HG02885 (cell line): ENCODE data around the gene SPC25.
"Not testable (repeated sequence)": the region's sequence is repeated elsewhere in the genome, so short reads cannot be mapped to it uniquely, and the experiment has no call there.

ENCODE experiments used
- ATAC-seq: cut with Tn5 transposase; IDR thresholded peaks from one replicate; pipeline ENCODE4 v1.9.1; 2021; ENCODE audit warnings: mild to moderate bottlenecking; ENCODE audit not compliant: unreplicated experiment, poor library complexity

SPC25 gene, protein sequence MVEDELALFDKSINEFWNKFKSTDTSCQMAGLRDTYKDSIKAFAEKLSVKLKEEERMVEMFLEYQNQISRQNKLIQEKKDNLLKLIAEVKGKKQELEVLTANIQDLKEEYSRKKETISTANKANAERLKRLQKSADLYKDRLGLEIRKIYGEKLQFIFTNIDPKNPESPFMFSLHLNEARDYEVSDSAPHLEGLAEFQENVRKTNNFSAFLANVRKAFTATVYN

DNA sequence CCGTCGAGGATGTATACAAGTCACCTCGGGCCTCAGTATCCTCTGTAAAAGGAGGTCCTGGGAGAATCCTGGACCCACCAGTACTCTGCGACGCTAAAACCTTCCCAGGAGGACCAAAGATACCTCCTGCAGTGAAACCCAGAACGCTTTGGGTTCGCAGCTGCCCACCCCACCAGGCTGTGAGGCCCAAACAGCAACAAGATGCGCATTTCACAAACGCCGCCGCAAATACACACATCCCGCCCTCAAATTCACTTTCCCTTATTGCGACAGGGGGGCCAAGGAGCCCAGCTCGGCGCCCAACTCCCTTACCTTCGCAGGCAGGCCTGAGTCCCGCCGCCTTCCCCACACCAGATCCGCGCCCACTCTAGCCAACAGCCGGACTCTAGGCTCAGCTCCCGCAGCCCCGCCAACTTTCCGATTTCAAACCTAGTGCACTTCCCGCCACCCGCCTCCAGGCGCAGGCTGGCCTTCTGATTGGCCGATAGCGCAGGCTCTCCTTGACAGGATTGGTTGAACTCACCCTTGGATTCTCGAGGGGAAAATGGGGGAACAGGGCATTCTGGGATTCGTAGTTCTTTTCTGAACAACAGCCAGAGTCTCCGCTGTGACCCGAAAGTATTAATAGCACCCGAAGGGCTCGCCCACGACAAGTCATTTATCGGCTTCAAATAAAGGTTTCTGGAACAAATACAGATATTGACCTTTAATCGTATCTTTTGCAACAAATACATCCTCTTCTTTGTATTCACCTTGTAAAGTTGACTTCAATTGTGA, at the start of gene SPC25:
TSS of gene SPC25 (minus strand) at position 425 of the 777 bp plus-strand sequence. CDS start 911 bp downstream, outside the sequence.
- ATAC-seq, result peak; percentile 100

DNA sequence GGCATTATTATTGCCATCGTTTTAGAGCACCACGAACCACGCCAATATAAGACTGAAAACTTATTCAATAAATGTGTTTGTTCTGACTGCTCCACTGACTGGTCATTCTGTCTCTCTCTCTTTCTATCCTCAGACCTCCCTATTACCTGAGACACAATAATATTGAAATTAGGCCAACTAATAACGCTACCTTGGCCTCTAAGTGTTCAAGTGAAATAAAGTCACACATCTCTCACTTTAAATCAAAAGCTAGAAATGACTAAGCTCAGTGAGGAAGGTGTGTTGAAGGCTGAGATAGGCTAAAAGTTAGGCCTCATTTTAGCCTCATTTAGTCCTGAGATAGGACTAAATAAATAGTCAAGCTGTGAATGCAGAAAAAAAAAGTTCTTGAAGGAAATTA, 49.7 kb upstream of the SPC25 start:
- peak; percentile 87 for ATAC-seq

DNA sequence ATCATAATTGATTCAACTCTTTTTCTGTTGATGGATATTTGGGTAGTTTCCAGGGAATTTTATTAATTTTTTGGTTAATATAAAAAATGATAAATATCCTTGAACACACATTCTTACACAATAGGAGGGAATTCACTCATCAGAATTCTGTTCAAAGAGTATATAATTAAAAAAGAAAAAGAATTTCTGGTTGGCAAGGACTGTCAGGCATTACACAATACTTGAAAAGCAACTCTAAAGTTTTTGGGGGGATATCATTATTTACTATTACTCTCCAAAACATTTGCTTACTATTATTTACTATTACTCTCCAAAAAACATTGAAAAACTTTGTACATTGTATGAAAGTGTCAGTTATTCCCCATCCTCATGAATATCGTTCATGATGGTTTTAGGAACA, 48.8 kb upstream of the SPC25 start:
- no peak for ATAC-seq

DNA sequence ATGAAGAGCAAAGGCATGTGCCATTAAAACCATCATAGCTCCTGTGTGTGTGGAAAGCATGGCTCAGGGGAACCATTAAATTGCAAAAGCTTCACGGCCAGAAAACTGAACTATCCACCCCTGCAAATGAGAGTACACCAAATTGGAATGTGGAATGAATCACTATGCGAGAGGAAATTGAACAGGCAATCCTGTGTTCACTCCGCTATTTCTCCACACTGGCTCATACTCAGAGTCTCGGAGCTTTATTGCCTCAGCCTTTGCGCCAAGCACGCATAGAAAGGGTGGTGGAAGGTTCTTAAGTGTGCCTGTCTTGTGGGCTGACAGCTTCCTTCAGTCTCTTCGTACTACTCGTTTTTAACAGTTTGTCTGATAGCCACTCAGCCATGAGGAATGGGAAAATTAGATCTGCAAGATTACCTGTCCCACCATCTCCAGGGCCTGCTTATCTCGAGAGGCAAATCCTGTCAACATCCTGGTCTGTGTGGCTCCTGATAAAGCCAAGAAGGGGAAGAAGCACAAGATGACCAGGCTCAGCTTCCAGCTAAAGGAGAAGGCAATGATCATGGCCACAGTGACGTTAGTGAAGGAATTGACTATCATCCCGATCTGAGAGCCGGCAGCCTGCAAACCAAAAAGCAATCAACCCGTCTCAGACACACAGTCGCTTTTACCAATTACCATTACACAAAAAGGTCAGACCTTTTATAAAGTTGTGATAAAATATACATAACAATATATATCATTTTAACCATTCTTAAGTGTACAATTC, 45.8 kb upstream of the SPC25 start:
- ATAC-seq, result no peak

DNA sequence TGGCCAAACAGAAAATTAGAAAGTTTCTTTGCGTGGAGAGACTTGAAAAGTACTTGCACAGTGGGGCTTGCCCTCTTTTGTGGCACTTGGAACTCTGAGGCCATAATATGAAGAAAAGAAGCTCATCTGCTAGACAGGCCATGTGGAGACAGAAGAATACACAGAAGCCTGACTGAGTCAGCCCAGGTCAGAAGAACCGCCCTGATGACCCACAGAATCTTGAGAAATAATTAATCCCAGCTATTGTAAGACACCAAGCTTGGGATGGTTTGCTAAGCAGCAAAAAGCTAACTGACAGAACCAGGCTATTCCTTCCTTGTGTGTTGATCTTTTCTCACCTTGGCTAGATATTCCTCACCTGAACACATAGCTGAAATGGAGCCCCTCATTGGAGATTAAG, 44.6 kb upstream of the SPC25 start:
- no peak for ATAC-seq

DNA sequence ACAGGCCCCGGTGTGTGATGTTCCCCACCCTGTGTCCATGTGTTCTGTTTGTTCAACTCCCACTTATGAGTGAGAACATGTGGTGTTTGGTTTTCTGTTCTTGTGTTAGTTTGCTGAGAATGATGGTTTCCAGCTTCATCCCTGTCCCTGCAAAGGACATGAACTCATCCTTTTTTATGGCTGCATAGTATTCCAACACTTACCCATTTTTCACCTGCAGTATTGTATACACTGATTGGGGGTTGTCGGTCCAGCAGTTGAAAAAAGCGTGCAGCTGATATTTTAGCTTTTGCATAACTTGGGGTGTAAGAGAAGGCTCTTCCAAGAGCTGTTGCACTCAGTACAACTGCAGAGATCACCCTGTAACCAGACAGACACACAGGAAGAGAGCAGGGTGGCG, 41.9 kb upstream of the SPC25 start:
- ATAC-seq, result not testable (repeated sequence)

DNA sequence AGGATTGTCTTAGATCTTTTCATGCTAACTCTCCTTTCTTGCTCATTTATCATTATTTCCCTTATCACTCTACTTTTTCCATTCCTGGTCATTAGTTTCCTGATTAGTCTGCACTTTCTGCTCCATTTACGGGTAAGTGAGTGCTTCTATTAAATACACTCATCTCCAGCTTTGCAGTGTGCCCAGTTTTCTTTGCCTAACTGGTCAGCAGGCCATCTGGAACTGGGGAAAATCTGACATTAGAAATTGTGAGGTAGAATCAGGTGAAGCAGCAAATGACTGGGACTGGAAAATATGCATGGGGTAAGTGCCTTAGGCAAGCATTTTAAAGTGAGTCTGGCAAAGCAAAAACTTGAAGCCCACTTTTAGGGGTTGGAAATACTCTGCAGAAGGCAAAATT, 40.0 kb upstream of the SPC25 start:
- no peak for ATAC-seq

DNA sequence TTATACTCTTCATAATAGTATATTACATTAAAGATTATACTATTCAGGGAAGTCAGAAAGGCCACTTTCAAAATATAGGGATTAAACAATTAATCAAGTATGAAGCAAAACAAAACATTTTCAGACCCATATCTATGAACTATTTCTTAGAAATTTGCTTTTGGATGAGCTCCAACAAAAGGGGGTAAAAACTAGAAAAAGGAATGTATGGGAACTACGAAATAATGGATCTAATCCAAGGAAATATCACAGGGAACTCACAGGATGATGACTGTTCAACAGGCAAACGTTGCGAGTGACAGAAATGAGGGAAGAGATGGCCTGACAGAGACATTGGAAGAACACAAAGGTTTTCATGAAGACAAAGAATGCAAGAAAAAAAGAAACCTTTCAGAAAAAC, 38.8 kb upstream of the SPC25 start:
- ATAC-seq, result no peak

DNA sequence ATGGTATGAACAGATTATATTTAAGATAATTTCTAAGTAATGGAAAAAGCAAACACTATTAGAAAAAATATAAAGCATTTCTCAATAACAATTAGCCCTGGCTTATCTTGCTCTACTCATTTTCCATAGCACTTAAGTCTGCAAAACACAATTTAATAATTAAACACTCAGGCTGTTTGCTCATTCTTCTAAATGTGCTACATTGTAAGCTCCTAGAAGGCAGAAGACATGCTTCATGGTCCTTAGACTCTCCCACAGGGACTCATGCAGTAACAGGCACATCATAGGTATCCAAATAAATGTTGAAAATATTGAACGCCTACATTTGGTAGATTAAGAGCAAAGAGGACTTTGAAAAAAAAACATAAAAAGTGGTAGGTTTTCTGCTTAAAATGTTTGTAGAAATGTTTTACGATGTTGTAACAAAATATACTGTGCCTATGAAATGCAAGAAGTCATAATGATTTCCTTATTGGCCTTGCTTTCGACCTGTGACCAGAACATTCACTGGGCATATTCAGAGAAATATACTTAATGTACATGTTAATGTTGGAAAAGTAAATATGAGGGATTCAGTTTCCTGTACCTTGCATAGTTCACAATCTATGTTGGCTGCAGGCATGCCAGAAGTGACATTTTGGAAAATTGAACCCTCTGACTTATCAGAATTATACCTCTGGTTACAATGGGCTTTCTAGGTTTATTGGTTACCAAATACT, 38.0 kb upstream of the SPC25 start:
- ATAC-seq, result no peak

DNA sequence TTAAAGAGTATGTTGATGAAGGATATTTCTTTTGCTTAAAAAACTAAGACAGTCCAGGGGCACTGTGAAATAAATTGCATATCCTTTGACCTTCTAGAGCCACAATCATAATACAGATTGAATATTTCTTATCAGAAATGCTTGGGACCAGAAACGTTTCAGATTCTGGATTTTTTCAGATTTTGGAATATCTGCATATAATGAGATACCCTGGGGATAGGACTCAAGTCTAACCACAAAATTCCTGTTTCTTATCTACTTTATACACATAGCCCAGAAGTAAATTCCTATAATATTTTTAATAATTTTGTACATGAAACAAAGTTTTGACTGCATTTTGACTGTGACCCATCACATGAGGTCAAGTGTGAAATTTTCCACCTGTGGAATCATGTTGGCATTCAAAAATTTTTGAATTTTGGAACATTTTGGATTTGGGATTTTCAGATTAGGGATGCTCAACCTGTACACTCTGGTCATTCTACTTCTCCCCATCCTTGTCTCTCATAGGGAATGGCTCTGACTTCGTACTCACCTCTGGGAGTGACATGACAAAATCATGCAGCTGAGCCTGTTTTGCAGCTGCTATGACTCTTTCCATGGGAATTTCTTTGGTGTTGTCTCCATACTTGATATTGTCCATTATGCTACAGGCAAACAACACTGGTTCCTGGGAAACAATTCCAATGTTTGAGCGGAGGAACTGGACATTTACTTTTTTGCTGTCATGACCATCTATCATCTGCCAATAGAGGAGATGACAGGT, 36.6 kb upstream of the SPC25 start:
- ATAC-seq, result no peak

DNA sequence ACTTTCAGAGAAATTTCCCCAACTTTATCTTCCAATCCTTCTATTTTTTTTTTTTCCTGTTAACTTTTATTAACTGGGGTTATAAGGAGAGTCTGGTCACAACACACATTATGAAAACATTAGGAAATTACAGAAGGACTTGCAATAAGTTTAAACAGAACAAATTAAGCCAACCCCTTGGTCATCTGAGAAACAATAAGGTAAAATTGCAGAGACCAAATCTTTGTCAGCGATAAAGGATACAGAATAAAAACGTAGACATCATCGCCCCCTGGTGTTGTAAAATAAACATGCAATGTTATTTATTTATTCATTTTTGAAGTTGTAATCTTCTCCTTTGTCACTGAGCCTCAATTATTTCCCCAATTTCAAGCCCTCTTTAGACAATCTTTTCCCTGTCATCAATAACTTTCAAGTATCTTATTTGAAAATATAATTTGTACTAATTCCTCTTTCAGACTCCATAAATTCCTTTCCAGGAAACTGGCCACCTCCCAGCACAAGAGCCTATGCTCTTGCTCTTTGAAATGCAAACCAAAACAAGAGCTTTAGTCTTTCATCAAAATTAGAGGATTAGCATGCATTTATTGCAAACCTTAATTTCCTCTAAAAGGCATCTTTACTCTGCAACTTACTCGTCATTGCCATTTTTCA, 30.4 kb upstream of the SPC25 start:
- no peak for ATAC-seq

DNA sequence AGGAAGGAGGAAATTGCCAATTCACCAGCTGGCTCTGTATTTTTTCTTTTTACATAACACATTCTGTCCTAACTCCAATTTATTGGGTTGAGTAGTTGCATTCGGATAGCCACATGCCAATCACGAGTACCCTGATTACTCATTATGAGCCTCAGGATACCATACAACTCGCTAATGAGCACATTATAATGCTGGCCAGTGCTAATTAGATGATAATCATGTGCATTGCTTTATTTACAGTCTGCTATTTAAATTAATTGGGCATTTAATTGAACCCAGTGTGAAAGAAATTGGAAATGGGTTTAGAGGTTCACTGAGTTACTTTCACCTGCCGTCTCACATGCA, 26.1 kb upstream of the SPC25 start:
- no peak for ATAC-seq

DNA sequence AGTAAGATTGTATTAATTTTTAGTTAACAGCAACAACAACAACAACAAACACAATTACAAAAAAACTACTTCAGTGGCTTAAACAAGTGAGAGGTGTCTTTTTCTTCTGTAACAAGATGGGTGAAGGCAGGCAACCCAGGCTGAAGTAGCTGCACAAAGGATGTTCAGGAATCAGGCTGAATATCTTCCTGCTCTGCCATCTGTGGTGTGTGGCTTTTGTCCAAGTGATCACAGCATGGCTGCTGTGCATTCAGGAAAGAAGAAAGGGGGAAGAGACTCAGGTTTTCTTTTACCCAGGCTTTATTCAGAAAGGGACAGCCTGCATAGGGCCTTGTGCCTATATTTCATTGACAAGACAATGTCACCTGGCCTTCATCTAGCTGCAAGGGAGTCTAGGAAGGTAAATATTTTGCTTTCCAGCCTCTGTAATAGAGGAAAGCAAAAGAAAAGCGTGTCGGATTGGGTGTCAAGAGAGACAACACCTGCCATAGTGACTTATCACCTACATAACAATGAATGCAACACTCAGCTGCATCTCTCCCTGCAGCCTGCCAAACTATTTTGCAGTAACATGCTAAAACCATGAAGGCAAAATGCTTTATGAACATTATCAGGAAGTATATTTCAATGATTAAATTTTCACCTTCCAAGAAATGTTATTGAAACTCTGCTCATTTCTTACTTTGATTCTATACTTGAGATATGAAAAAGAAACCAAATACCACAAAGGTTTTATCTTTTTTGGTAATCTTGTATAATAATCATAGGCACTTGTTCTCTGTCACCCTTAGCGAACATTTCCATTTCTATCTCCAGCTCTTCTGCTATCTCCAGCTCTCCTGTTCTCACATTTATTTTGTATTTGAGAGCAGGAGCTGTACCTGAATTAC, 25.5 kb upstream of the SPC25 start:
- no peak for ATAC-seq

DNA sequence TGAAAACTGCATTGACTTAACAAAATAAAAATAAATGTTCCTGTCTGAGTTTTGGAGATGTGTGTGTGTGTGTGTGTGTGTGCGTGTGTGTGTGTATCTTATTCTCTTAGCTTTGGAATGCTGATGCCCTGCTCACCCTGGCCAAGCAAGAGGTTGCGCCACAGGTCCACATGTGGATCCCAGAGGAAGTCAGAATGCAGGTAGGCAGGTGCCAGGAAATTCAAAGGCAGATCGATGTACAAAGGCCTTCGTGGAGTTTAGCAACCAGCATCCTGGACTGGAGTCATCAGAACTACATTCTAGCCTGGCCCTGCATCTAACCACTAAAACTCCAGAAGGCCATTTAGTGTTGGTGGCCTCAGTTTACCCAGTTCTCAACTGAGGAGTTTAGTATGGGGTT, 23.3 kb upstream of the SPC25 start:
- ATAC-seq, result no peak

DNA sequence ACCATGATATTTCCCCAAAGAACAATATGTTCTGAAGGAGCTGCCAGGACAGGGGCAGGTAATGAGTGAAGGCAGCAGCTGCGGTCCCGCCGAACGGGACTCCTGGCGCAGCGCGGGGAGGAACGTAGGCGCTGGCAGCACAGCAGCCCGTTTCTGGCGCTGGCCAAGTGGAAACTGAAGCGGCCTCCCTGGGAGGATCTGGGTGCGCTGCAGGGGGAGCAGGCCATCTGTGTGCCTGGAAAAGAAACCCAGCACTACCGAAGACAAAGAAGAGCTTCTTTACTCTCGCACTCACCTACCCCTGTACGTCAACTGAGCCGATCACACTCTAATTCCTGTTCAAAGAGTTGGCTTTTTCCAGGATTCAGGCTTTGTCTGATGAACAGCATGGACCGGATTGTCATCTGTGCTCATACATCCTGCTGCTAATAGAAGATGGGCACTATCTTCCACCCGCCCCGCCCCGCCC, 22.7 kb upstream of the SPC25 start:
- no peak for ATAC-seq

DNA sequence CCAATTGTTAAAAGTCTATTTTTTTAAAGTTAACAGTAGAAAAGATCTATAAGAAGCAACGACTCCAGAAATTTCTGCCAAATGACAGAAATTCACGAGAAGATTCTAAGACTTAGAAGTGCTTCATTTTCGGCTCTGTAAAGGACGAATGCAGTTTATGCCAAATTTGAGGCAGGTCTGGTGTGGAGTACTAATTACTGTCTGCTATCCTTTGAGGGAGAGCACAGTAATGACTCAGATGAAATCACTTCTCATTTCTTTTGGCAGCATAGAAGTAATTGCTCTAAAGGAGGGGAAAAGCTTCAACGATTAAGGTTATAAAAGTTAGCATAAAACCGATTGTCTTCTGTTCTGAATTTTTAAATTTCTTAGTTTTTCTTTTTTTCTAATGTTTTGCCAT, 22.2 kb upstream of the SPC25 start:
- no peak for ATAC-seq

DNA sequence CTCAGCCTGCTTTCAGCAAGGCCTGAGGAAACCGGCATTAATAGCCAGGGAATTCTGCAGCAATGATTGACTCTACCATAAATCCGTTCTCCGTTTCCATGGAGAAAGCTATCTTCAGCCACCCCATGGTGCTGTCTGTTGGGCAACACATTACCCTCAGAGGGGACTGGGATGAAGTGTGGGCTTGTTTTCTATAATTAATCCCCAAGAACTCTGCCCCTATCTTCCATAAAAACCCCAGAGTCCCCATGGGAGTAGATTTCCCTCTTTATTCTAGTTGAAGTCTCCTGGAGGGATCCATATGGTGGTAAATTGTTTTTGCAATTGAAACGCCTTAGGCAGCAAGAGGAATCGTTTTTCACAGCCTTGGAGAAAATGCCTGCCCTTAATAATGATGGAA, 20.1 kb upstream of the SPC25 start:
- ATAC-seq, result no peak

DNA sequence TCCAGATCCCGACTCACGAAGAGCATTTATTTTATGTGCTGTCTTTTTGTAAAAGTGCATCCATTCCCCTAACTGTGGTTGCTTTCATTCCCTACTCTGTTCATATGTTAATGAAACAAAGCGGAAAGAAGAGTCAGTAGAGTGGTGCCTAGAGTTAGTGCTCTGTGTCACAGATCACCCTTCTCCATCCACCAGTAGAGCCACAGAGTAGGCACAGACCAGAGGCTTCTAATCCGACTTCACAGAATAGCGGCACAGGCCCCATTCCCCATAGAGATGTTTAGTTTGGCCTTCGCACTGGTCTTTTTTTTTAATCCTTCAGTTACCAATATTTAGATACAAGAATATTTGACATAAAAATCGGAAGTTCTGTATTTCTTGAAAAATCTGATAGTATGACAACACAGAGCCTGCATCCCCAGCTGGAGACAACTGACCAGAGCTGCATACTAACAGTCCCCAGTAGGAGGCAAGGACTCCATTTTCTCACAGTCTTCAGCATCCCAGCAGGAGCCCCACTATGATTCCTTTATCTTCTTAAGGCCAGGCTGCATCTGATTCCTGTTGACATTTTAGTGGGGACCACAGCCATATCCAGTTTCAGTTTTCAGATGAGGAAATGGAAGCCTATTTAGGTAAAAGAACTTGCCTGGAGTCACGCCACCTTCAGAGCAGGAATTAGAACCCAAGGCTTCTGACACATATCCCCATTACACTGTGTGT, 17.9 kb upstream of the SPC25 start:
- ATAC-seq, result no peak
